Measurements from ENCODE around the gene UTP4.

The UTP4 gene

DNA sequence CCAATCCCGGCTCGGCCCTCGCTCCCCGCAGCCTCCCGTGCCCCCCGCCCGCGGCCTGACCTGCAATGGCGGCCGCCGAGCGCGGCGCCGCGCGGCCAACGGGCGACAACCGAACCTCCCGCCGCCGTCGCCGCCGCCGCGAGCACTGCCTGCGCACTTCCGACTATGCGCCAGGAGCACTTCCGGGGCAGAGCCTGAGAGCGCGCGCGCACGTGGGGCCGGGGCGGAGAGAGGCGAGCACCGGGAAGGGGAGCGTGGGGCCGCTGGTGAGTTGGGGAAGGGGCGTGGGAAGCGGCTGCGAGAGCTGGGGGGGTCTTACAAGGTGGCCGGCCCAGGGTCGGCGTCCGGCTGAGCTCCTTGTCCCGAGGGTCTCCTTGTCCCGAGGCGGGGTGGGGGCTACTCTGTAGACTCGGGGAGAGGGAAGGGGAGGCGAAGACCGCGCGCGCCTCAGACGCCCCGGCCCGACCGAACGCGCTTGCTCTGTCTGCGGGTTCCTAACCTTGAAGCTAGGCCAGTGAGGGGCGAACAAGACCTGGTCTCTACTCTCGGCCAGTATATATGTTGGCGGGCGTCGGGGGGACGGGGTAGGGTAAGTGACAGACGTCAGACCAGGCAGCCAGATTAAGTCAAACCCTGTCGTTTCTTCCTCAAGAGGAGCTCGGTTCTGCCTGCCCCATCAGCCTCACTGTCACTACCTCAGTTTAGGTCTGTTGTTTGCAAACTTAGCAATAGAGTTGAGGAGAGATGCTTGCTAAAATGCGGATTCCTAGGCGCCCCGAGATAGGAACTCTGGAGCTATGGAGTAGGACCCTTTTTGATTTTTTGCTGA, at the start of gene UTP4, which contains the start of gene CHTF8:
UTP4 (plus strand) TSS at position 226 of the 829 bp plus-strand sequence. CDS start 811 bp downstream, outside the sequence.
CHTF8 (minus strand) TSS at position 165 of the 829 bp plus-strand sequence. CDS start 11,130 bp downstream, outside the sequence.
- peak; percentile 82 for DNase-seq (ENCODE audit: low read depth in 2 of 2)

DNA sequence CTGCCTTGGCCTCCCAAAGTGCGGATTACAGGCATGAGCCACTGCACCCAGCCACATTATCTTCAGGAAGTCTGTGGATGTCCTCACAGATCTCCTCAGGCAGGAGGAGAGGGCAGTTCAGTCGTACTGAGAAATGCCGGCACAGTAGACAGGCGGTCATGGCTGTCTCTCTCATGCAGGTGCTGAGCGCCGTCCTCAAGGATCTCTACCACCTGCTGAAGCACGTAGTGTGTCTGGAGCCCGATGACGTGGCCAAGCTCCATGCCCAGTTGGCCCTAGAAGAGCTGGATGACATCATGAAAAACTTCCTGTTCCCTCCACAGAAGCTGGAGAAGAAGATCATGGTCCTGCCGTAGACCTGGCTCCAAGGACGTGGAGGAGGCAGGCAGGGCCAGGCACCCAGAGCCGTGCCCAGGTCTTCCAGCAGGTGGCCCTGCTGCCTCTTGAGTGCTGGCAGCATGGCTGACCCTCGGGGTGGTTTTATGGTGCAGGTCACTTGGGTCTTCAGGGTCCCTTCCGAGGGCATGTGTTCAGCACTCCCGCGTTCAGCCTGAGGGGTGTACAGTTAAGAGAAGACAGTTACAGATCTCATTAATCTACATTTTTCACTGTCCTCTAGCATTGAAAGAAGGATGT, 49.0 kb upstream of the UTP4 start:
- DNase-seq (ENCODE audit: low read depth in 2 of 2): no peak

DNA sequence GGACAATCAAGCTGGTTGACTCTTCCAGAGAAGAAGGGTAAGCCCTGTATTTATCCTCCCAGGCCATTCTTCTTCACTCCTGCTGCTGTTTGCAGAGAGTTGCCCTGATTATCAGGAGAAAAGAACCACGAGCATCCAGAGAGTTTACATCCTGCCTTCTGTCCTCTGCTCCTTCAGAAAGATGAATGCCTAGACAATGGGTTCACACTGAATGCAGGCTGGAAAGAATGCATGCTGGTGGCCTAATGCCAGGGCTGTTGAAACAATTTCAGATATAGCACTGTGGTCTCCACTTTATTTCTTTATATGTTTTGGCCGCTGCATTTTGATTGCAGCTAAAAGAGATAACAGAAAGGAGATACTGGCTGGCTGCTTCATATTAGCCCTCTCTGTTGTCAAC, 48.2 kb upstream of the UTP4 start:
- DNase-seq (ENCODE audit: low read depth in 2 of 2): no peak

DNA sequence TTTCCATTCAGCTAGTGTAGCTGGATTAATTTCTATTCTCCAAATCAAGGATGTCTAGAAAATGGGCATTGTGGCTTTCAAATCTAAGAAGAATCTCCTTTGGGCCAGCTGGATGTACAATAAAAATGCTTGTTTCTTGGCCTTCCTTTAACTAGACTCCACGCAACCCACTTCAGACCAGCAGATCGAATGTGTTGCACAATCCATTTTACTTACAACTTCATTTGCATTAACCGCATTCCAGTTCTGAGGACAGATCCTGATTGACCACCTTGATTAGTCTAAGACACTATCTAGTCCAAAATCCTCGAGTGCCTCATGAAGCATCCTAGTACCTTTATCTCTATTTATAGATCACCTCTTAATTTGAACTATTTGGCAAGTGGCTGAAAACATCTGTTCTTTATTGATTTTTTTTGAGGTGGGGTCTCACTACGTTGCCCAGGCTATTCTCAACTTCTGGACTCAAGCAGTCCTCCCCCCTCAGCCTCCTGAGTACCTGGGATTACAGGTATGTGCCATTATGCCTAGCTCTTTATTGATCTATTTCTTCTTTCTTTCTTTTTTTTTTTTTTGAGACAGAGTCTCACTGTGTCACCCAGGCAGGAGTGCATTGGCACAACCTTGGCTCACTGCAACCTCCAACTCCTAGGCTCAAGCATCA, 47.3 kb upstream of the UTP4 start:
- DNase-seq (ENCODE audit: low read depth in 2 of 2): no peak

DNA sequence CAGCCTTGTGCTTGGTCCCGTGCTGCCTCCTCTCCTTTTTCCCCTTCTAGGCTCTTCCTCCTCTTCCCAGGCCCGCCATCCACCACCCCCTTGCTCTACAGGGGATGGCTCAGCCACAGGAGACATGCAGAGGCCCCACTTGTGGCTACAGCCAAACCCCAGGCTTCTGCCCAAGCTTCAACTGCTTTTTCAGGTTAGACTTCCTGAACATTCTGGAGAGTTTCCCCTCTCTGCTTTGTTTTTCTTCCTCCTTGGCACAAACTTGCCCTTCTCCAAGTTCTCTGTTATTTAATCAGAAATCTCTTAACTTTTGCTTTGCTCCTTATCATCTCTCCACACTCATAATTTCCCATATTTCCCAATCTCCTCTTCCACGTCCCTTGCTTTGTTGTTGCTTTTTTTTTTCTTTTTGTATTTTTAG, 45.3 kb upstream of the UTP4 start:
- DNase-seq (ENCODE audit: low read depth in 2 of 2): no peak

DNA sequence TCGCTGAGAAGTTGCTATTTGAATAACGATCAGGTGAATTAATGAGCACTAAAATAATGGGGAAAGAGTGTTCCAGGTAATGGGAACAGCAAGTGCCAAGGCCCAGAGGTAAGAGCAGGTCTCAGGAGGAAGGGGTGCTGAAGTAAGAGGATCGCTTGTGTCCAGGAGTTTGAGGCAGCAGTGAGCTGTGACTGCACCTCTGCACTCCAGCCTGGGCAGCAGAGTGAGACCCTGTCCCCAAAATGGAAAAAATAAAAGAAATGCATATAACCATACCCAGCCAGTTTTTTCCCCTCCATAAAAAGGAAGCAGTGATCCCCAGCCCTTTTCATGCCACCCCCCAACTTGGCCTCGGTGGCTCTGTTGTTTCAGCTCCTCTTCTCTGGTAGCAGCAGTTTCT, 43.8 kb upstream of the UTP4 start:
- DNase-seq (ENCODE audit: low read depth in 2 of 2): no peak

DNA sequence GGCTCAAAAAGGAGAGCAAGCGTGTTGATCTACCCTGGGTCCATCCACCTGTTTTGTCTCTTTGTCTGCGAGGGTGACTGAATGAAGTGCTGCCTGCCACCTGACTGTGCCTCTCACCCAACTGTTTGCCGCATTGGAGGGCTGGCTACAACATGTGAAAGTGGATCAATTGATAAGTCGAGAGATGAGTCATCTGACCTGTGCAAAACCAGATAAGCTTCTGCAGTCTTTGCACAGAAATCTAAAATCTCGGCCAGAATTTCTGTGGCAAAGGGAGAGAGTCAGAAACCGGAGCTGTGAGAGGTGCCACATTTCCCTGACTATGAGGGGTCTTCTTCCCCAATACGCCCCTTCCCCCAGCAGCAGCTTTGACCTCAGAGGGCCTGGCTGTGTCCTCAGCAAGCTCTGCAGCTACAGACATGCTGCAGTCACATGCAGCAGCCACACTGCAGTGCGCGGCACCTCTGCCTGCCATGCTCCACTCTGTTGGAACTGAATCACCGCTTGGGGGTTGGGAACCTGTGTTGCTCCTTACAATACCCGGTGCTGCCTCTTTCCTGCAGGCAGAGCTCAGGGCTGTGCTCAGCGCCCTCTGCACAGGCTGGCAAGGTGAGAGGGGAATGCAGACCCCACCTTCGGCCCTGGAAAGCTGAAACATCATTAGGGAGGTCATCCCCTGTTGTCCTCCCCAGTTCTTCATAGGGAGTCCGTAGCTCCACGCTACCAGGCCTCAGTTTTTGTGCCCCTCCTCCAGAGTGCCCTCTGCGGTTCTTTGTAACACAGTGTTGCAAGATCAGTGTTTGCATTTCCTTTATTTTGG, 43.1 kb upstream of the UTP4 start:
- peak in 1 of 2 donors; percentile 38 for DNase-seq (ENCODE audit: low read depth in 2 of 2)

DNA sequence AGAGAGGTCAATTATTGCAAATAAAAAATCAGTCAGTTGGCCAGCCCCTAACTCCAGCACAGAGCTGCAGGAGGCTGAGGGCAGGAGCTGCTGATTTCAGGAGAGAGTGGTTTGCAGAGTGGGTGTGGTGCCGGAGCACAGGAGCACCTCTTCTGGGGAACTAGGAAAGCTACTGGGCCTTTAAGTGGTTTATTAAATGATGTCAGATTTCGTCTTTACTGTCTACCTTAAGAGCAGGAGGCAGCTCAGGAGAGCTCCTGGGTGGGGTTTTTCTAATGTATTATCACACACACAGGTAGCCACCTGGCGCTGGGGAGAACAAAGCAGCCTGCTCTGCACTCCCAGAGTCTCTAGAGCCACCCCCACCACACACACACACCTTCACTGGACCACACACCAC, 38.5 kb upstream of the UTP4 start:
- no peak for DNase-seq (ENCODE audit: low read depth in 2 of 2)

DNA sequence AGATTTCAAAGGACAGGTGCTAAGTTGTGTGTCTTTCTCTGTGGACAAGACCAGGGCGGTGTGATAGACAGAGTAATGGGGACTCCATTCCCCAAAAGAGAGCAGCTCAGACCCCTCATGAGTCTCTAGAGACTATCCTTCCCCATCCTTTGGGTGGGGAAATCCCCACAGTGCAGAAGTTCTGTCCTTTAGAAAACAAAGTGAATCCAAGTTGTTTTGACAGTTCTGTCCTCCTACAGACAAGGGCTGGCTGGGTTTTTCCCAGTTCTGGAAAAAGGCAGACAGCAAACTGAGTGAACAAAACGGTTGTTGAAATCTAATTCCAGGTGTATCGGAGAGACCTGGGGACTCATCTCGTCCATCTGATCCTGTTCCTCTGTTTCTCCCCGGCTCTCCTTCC, 37.9 kb upstream of the UTP4 start:
- DNase-seq (ENCODE audit: low read depth in 2 of 2): no peak

DNA sequence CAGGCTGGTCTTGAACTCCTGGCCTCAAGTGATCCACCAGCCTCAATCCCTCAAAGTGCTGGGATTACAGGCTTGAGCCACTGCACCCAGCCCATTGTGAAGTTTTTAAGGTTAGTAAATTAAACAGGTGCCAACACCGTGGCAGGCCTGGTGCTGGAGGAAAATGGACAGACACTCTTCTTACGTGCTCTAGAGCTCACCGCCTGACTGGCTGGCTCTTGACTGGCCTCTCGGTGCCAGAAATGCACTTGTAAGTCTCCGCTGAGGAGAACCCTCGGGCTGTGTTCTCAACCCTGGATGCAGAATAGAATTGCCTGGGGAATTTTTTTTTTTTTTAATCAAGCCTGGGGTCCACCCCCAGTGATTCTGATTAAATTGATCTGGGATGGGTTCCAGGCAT, 37.3 kb upstream of the UTP4 start:
- DNase-seq (ENCODE audit: low read depth in 2 of 2): no peak

DNA sequence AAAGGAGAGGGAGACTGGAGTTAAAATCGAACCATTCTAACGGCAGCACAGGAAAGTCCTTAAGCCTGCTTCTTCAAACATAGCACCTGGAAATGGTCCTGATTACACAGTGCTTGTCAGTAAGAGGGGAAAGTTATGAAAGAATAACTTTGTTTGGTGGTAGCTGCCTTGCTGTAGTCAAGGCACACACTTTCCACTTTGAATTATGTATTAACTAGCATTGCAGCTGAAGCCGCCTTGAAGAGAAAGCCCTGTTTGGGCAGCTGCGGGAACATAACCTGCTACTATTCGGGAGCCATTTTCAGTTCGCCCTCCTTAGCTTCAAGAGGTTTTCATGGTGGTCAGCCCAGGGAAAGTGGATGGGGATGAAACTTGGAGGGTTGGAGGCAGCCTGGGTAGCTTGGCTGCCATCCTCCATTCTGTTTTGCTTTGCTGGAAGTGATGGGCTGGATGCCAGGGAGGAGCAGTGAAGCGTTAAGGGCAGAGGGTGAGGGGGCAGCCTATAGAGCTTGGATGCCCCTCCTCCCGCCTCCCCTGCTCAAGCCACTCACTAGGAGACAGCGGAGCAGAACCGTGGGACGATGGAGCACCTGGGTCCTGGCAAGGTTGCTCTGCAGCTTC, 32.3 kb upstream of the UTP4 start:
- DNase-seq (ENCODE audit: low read depth in 2 of 2): no peak

DNA sequence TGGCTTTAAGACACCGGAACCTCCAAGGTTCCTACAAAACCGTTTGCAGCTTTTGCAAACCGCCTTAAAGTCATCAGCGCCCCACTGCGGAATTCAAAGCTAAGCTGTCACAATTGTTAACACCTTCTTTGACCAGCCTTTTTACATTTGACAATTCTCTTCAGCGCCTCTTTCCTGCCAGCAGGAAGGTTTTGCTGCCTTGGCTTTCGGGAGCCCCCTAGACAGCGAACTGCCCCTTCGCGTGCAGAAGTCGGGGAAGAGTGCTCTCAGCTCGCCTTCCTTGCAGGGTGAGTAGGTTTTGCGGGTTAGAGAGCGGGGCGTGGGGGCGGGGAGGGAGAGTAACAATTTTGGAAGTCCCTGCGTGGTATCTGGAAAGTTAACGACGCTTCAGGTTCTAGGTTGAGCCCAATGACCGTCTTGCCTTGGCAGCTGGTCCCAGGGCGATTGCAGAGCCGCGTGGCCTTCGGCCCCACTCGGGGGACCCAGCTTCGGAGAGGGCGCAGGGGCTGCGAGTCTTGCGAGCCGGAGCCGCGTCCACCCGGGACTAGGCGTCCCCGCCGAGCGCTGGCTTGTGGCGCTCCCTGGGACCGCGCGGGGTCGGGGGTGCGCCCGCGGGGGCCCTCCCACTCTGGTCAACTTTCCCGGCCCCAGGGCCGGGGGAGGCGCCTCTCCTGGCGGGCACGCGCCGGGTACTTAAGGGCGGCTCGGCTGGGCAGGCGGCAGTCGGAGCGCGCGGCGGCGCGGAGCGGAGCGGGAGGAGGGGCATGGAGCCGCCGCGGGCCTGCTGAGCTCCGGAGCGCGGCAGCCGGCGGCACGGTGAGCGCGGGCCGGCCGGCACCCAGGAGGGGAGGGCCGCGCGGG, 26.7 kb upstream of the UTP4 start, which contains the start of gene HAS3:
HAS3 (plus strand) TSS at position 153 of the 861 bp plus-strand sequence. CDS start 3,743 bp downstream, outside the sequence.
- DNase-seq (ENCODE audit: low read depth in 2 of 2): no peak

DNA sequence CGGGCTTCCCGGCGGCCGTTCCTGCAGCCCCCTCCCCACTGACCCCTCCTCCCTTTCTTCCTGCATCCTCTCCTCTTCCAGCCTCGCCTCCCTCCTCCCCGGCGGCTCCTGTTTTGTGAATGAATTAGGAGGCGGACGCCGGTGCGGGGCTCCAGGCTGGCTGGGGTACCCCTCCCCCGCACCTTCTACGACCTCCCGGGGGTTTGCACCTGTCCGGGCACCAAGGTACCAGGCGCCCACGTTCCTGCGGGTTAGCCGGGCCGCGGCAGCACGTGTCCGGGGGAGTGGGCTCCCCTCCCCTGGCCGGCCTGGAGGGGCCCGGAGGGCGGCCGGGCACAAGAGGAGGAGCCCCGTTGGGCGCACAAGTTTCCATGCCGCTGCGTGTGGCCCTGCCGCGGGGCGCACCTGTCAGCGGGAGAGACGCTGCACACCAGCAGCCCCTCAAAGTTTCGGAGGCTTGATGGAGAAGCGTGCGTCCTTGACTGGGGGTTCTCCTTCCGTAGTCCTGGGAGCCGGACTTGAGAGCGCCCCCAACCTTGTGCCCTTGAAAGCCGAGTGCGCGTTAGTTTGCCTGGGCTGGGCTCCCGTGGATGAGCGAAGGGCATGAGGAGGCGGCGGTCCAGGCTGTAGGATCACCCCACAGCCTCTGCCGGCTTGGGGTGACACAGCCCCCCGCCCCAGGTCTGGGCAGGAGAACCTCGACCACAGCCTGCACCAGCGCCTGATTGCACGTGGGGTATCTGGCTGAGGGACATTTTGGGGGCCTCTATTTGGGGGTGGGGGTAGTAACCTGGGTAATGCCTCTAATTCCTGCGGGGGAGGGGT, 25.7 kb upstream of the UTP4 start:
- no peak for DNase-seq (ENCODE audit: low read depth in 2 of 2)

DNA sequence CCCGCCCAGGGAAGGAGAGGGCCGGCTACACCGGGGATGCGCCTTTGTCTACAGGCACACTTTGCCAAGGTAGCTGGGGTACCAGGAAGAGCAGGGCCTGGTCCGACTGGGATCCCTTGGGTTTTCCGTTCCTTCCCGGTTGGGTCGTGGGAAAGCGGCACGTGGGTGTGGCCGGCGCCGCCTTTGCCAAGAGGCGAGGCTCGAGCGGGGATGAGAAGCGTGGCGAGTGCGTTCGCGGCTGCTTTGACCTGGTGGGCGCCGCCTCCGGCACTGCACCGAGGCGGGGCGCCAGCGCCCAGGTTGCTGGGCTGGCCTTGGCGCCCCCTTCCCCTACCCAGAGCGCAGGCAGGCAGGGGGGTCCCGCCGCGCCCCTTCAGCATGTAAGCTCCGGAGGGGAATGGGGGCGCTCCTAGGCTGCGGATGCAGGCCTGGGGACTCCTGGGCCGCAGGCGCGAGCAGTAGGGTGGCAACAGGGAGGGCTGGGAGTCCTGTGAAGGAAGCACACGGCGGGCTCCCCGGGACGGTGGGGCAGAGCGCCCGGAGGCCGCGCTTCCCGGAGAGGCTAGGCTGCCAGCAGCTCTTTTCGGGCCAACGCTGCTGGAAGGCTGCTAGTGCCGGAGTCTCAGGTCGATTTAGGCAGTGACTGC, 25.0 kb upstream of the UTP4 start:
- DNase-seq (ENCODE audit: low read depth in 2 of 2): no peak

DNA sequence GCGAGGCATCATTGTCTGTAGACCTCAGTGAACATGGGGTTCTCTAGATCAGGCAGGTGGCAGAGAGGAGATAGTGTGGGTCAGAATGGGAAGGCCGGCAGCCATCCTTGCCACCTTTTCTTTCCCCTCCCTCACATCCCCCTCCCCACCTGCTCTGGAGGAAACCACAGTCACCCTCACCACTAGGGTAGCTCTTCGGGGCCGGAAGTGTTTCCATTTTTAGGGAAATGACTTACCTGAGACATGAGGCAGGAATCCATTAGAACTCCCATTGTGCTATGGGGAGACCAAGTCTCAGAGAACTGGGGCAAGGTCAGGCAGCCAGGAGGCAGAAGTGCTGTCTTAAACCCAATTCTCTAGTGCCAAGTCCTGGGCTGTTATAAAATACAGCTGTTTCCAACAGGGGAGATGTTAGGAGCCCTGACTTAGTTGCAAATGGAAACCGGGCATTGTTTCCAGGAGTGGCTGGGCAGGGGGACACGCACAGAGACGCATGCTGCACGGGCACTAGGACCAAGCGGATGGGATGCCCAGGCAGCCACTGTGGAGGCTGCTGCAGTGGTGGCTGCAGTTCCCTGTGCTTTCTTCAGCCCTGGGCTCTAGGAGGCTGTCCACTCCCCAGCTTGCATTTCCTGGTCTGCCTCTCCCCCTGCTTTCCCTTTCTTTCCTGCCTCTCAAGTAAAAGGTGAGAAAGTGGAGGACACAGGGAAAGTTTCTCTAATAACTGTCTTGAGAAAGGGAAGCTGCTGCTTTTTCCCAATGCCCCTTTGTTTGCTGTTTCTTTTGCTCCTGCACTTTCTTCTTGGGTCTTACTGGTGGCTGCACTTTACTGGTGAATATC, 24.2 kb upstream of the UTP4 start:
- DNase-seq (ENCODE audit: low read depth in 2 of 2): no peak

DNA sequence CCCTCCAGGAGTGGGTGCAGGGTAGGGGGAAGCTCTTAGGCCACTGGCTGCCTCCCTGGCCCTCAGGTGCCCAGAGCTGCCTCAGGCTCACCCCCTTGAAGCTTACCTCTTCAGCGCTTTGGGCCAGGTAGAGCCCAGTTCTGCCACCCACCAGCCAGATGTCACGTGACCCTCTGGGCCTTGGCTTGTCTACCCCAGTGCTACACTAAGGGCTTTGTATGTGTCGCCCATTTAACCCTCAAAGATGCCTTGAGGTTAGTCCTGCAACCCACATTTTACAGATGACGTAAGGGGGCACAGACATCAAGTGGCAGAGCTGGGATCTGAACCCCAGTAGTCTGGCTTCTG, 23.6 kb upstream of the UTP4 start:
- no peak for DNase-seq (ENCODE audit: low read depth in 2 of 2)

DNA sequence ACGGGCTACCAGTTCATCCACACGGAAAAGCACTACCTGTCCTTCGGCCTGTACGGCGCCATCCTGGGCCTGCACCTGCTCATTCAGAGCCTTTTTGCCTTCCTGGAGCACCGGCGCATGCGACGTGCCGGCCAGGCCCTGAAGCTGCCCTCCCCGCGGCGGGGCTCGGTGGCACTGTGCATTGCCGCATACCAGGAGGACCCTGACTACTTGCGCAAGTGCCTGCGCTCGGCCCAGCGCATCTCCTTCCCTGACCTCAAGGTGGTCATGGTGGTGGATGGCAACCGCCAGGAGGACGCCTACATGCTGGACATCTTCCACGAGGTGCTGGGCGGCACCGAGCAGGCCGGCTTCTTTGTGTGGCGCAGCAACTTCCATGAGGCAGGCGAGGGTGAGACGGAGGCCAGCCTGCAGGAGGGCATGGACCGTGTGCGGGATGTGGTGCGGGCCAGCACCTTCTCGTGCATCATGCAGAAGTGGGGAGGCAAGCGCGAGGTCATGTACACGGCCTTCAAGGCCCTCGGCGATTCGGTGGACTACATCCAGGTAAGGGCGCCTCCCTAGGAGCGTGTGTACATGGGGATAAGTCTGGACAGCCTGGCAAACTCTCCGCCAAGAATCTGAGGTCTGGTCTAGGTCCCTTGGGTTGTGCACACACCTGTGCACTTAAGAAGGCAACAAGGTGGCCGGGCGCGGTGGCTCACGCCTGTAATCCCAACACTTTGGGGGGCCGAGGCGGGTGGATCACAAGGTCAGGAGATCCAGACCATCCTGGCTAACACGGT, 22.8 kb upstream of the UTP4 start:
- DNase-seq (ENCODE audit: low read depth in 2 of 2): no peak

Measured in stimulated activated CD8-positive, alpha-beta memory T cell treated with anti-CD3 and anti-CD28 coated beads, Interleukin-15, amount 100 ng/mL, for 48 hours (primary cell).